Kidney (tissue), 22 donors: ENCODE measurements around the gene STK25. TPM values are rescaled to one million over a fixed set of nuclear protein-coding genes. Genes with fewer than 3 reads are reported as not detected.

Experiments
- DNase-seq, 5 donors: peaks; one replicate each; pipeline ENCODE4 v3.0.0-alpha.2; 2013 to 2020
- FAIRE-seq: peaks from 2 replicates; lab custom pipeline; 2012; peaks lifted over from hg19 to GRCh38; lab: Jason Lieb, UNC
- H3K27ac ChIP-seq, 2 donors: one replicate each; pipeline ENCODE4 v1.7.0; 2013; ENCODE audit warnings: low read depth in 2 of 2, low read length in 2 of 2, inconsistent platforms in 1 of 2
- H3K27me3 ChIP-seq: one replicate; pipeline ENCODE4 v1.7.1; 2013; ENCODE audit warnings: low read length, inconsistent platforms; ENCODE audit not compliant: control insufficient read depth, insufficient read depth
- H3K36me3 ChIP-seq, 3 donors: one replicate each; pipeline versions ENCODE4 v1.7.0 to v1.7.1; 2013; ENCODE audit warnings: low read length in 3 of 3, control low read depth in 1 of 3, inconsistent platforms in 1 of 3; ENCODE audit not compliant: insufficient read depth in 3 of 3, control insufficient read depth in 2 of 3
- H3K4me1 ChIP-seq, 3 donors: one replicate each; pipeline versions ENCODE4 v1.7.0 to v1.7.1; 2013; ENCODE audit warnings: low read length in 3 of 3, inconsistent platforms in 1 of 3, low read depth in 1 of 3; ENCODE audit not compliant: control insufficient read depth in 2 of 3, insufficient read depth in 2 of 3
- H3K4me3 ChIP-seq, 3 donors: one replicate each; pipeline versions ENCODE4 v1.7.0 to v1.8.1; 2013; ENCODE audit warnings: low read length in 3 of 3, control low read depth in 1 of 3, inconsistent platforms in 1 of 3
- H3K9ac ChIP-seq, 3 donors: one replicate each; pipeline versions ENCODE4 v1.7.0 to v1.7.1; 2013; ENCODE audit warnings: low read length in 3 of 3, control low read depth in 1 of 3, inconsistent platforms in 1 of 3
- H3K9me3 ChIP-seq, 3 donors: one replicate each; pipeline versions ENCODE4 v1.7.0 to v1.7.1; 2013; ENCODE audit warnings: low read length in 3 of 3, control low read depth in 1 of 3, inconsistent platforms in 1 of 3; ENCODE audit not compliant: control insufficient read depth in 2 of 3, insufficient read depth in 1 of 3
- intact Hi-C: fragments of 100-400 bp; cut with DNase I; formaldehyde crosslinking; loops from one replicate; pipeline ENCODE4 v1.11.1; 2022
- long read RNA-seq, 10 donors: library from polyadenylated mRNA in 1 of 10; unstranded in 1 of 10; transcript quantifications; one replicate each; pipeline ENCODE4 v2.0.0 and lab custom pipeline, GENCODE V29; 2021 to 2026
- polyA plus RNA-seq: library from polyadenylated mRNA; stranded (reverse); fragments of 350-450 nt; fragmentation: Illumina TruSeq; extraction: RNeasy Lipid Tissue Mini Kit (QIAGEN cat#74804); gene quantifications from one replicate; pipeline ENCODE4 v1.2.3, GENCODE V29; 2014; ENCODE audit warnings: low read depth, low replicate concordance; ENCODE audit not compliant: insufficient read depth
- total RNA-seq: library from RNA; stranded (reverse); fragmentation: NEBNext Ultra II Directional; extraction: Animal tissue kit (Norgen Biotek cat#: 25700); gene quantifications from one replicate; pipeline ENCODE4 v1.2.1, GENCODE V29; 2021
- TF ChIP-seq, protein P1 (sequence below): IDR thresholded peaks from 3 replicates; pipeline ENCODE4 v1.5.1; 2012; ENCODE audit warnings: mild to moderate bottlenecking, moderate library complexity, borderline replicate concordance; ENCODE audit not compliant: insufficient read depth; ENCODE audit errors: extremely low read depth
- donor health status: control.
- donor health status: control.
- donor health status: control.
- donor health status: control.
- donor health status: control.
- donor health status: DM: yes; HTN: yes; CAD: no.
- donor health status: Normal renal cell carcinoma (clear cell type).

The STK25 gene
- total RNA-seq = 151 TPM
- 119 TPM for polyA plus RNA-seq
- long read RNA-seq, donor 1, full-length matches to known transcripts = 45 of 45 reads
- long read RNA-seq, donor 1, partial matches to known transcripts = 0 of 45 reads
- long read RNA-seq, donor 1, other reads (novel, unspliced or antisense) = 0 of 45 reads
- long read RNA-seq, donor 2, full-length matches to known transcripts = 43 of 49 reads
- long read RNA-seq, donor 2, partial matches to known transcripts = 0 of 49 reads
- long read RNA-seq, donor 2, other reads (novel, unspliced or antisense) = 6 of 49 reads
- long read RNA-seq, donor 3, full-length matches to known transcripts = 46 of 46 reads
- long read RNA-seq, donor 3, partial matches to known transcripts = 0 of 46 reads
- long read RNA-seq, donor 3, other reads (novel, unspliced or antisense) = 0 of 46 reads
- long read RNA-seq, donor 4, full-length matches to known transcripts = 32 of 32 reads
- long read RNA-seq, donor 4, partial matches to known transcripts = 0 of 32 reads
- long read RNA-seq, donor 4, other reads (novel, unspliced or antisense) = 0 of 32 reads
- long read RNA-seq, donor 5, full-length matches to known transcripts = 2 of 2 reads
- long read RNA-seq, donor 5, partial matches to known transcripts = 0 of 2 reads
- long read RNA-seq, donor 5, other reads (novel, unspliced or antisense) = 0 of 2 reads
- long read RNA-seq, donor 6, full-length matches to known transcripts = 8 of 8 reads
- long read RNA-seq, donor 6, partial matches to known transcripts = 0 of 8 reads
- long read RNA-seq, donor 6, other reads (novel, unspliced or antisense) = 0 of 8 reads
- long read RNA-seq, donor 7, full-length matches to known transcripts = 83 of 139 reads
- long read RNA-seq, donor 7, partial matches to known transcripts = 15 of 139 reads
- long read RNA-seq, donor 7, other reads (novel, unspliced or antisense) = 41 of 139 reads
- long read RNA-seq, donor 8, full-length matches to known transcripts = 39 of 39 reads
- long read RNA-seq, donor 8, partial matches to known transcripts = 0 of 39 reads
- long read RNA-seq, donor 8, other reads (novel, unspliced or antisense) = 0 of 39 reads
- long read RNA-seq, donor 9, full-length matches to known transcripts = 31 of 31 reads
- long read RNA-seq, donor 9, partial matches to known transcripts = 0 of 31 reads
- long read RNA-seq, donor 9, other reads (novel, unspliced or antisense) = 0 of 31 reads
- long read RNA-seq, donor 10, full-length matches to known transcripts = 23 of 28 reads
- long read RNA-seq, donor 10, partial matches to known transcripts = 5 of 28 reads
- long read RNA-seq, donor 10, other reads (novel, unspliced or antisense) = 0 of 28 reads

DNA sequence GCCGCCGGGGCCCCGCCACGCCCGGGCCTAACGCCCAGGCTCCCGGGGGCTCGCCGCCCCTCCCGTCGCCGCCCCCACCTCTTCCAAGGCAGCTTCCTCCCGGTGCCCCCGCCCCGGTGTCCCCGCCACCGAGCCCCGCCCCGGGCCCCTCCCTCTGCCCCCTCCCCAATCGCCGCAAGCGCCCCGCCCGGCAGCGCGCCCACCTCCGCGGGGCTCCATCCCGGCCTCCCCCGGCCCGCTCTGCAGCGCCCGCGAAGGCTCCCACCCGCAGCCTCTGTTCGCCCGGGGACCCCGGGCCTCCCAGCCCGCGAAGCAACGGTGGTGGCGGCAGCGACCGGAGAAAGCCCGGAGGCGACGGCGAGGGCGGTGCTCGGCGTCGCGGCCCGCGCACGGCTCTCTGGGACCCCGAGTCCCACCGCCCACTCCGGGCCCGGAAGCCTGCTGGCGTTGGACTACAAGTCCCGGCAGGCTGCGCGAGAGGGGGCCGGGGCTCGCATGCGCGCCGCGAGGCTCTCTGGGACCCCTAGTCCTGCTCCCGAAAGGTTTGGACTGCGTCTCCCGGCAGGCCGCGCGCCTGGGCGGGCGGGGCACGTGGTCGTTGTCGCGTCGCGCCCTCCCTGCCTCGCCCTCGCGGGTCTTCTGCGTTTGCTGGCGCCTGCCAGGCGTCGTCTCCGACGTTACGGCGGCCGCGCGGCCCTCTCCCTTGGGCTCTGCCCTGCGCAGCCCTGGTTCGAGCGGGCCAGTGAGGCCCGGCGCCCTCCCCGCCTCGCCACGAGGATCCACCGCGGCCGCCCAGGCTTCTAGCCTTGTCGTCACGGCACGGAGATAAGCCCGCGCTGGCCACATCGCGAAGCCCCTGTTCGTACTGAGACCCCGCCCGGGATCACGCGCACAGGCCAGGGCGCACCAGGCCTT lies at the start of gene STK25:
Gene STK25, minus strand, starts transcription at position 345 of the 915 bp plus-strand sequence. CDS start 549 bp downstream, outside the sequence.
- H3K36me3 ChIP-seq = no peaks in the 10 kb centered on the region
- H3K27ac ChIP-seq = peak within 1 kb of the TSS; percentile 62 to 83
- no peaks in the 10 kb centered on the region for H3K27me3 ChIP-seq
- H3K9ac ChIP-seq = peak within 1 kb of the TSS; percentile 55 to 90 (median 64)
- peak within 1 kb of the TSS; percentile 51 to 84 (median 79) for H3K4me3 ChIP-seq
- peak; percentile 99 to 100 (median 99) for DNase-seq
- H3K4me1 ChIP-seq = peaks cover 0 to 17% (median 4%) of the 10 kb centered on the region in 3 donors
- FAIRE-seq = no peak
- intact Hi-C loops = no loop called here
- TF ChIP-seq, protein P1, sequence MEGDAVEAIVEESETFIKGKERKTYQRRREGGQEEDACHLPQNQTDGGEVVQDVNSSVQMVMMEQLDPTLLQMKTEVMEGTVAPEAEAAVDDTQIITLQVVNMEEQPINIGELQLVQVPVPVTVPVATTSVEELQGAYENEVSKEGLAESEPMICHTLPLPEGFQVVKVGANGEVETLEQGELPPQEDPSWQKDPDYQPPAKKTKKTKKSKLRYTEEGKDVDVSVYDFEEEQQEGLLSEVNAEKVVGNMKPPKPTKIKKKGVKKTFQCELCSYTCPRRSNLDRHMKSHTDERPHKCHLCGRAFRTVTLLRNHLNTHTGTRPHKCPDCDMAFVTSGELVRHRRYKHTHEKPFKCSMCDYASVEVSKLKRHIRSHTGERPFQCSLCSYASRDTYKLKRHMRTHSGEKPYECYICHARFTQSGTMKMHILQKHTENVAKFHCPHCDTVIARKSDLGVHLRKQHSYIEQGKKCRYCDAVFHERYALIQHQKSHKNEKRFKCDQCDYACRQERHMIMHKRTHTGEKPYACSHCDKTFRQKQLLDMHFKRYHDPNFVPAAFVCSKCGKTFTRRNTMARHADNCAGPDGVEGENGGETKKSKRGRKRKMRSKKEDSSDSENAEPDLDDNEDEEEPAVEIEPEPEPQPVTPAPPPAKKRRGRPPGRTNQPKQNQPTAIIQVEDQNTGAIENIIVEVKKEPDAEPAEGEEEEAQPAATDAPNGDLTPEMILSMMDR = no peak
- no peaks in the 10 kb centered on the region for H3K9me3 ChIP-seq

DNA sequence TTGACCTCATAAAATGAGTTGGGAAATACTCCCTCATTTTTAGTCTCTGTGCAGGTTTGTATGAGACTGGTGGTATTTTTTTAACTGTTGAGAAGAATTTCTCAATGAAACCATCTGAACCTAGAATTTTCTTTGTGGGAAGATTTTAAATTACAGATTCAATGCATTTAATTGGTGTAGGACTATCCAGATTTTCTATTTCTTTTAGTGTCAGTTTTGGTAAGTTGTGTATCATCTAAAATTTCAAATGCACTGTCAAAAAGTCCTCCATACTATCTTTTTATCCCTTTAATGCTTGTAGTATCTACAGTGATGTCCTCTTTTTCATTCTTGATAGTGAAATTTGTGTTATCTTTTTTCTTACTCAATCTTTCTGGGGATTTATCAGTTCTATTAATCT lies 48.4 kb upstream of the STK25 start:
- FAIRE-seq (no peak), DNase-seq (no peak)
- H3K9ac ChIP-seq = no peak overlapping the region
- H3K27ac ChIP-seq = no peak overlapping the region
- peaks cover 0 to 10% (median 5%) of the 10 kb centered on the region in 3 donors for H3K4me1 ChIP-seq
- H3K27me3 ChIP-seq = no peaks in the 10 kb centered on the region
- intact Hi-C loops = no loop called here
- TF ChIP-seq, protein P1 = no peak
- H3K4me3 ChIP-seq = no peak overlapping the region
- H3K36me3 ChIP-seq = no peaks in the 10 kb centered on the region
- no peaks in the 10 kb centered on the region for H3K9me3 ChIP-seq

DNA sequence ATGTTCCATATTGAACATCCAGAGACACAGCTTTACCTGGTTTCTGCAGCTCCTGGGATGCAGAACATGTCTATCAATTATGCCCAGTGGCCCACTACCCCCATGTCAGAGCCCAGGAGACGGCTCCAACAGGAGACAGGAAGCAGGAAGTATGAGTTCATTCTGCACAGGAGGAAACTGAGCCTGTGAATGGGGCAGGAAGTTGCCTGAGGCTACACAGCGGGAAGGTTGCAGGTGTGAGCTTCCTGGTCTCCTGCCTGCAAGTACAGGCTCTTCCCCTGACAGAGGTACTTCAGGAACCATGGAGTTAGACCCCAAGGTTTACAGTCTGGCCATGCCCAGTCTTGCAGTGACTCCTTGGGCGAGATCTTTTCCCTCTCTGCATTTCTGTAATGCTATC lies 47.3 kb upstream of the STK25 start:
- FAIRE-seq (no peak), DNase-seq (no peak)
- TF ChIP-seq, protein P1 = no peak
- Histone ChIP-seq H3K4me1 (peaks cover 0 to 8% (median 5%) of the 10 kb centered on the region in 3 donors), H3K9me3 (no peaks in the 10 kb centered on the region), H3K36me3 (no peaks in the 10 kb centered on the region), H3K27me3 (no peaks in the 10 kb centered on the region), H3K4me3 (no peak overlapping the region), H3K9ac (no peak overlapping the region), H3K27ac (no peak overlapping the region)
- intact Hi-C loops = no loop called here
